ENCODE measurements around the gene MAP2K6. TPM values are rescaled to one million over a fixed set of nuclear protein-coding genes. Genes with fewer than 3 reads are reported as not detected.

MAP2K6 gene
- total and polyA plus RNA-seq, 10 donors: 3.4 to 36.3 (median 10.2) TPM

GRCh38 chr17:69402052-69402451 is 12.4 kb upstream of the MAP2K6 start:
- H3K4me3 ChIP-seq: no peak overlapping the region
- peaks cover 0 to 7% (median 0%) of the 10 kb centered on the region in 8 donors for H3K9me3 ChIP-seq
- no peak for TF ChIP-seq CTCF (IDR thresholded peaks at IDR 0.05 in 8 of 11, conservative IDR thresholded peaks at IDR 0.05 in 3 of 11)
- 83 to 94% (median 93%) methylated on average over 7 of the region's 7 CpGs for WGBS, 5 donors
- H3K27ac ChIP-seq: no peak overlapping the region
- no peaks in the 10 kb centered on the region for H3K36me3 ChIP-seq
- H3K27me3 ChIP-seq (replicated peaks in 1 of 7): peaks cover 0 to 11% (median 0%) of the 10 kb centered on the region in 7 donors
- intact Hi-C loops (cut with DNase I; ENCODE audit: low total_unique reads): loop anchor here (10.0 kb wide), 1 partner anchor 67 kb away; no protein-coding TSS in a partner anchor
- no peak for DNase-seq
- H3K4me1 ChIP-seq: no peaks in the 10 kb centered on the region

DNA sequence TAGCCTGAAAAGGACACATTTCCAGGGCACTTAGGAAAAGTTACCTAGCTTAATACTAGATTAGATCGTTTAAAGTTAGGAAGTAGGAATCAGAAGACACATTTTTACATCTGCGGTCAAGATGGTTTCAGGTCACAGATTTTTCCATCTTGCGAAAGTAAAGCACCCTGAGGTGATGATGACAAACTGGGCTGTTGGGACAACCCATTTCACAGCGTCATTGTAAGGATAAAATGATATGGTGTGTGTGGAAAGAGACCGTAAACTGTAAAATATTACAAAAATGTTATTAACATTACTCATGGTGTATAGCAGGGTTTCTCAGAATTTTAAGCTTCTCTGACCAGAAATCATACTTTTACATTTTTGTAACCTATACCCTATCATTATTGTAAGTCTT is 10.1 kb upstream of the MAP2K6 start:
- 86 to 94% (median 88%) methylated on average over 5 of the region's 5 CpGs for WGBS, 5 donors
- intact Hi-C loops (cut with DNase I; ENCODE audit: low total_unique reads): loop anchor here (10.0 kb wide), 1 partner anchor 70 kb away; no protein-coding TSS in a partner anchor

DNA sequence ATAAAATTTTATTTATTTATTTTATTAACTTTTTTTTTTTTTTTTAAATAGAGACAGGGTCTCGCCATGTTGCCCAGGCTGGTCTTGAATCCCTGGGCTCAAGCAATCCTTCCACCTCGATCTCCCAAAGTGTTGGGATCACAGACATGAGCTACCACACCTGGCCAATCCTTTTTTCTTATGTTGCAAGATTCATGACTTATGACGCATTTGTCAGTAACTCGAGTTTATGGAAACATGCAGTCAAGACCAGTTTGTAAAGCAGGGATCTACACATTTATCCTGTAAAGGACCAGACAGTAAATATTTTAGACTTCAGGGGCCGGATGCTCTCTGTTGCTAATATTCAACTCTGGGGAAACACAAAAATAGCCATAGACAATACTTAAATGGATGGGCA is 9.4 kb upstream of the MAP2K6 start:
- H3K4me1 ChIP-seq: no peaks in the 10 kb centered on the region
- H3K9me3 ChIP-seq: peaks cover 0 to 7% (median 0%) of the 10 kb centered on the region in 8 donors
- intact Hi-C loops (cut with DNase I; ENCODE audit: low total_unique reads): loop anchor here (10.0 kb wide), 1 partner anchor 70 kb away; no protein-coding TSS in a partner anchor
- H3K4me3 ChIP-seq: no peak overlapping the region
- H3K27ac ChIP-seq: no peak overlapping the region
- DNase-seq: no peak
- 91 to 93% (median 91%) methylated on average over 5 of the region's 5 CpGs for WGBS, 5 donors
- no peaks in the 10 kb centered on the region for H3K36me3 ChIP-seq
- H3K27me3 ChIP-seq (replicated peaks in 1 of 7): peaks cover 0 to 11% (median 0%) of the 10 kb centered on the region in 7 donors
- TF ChIP-seq CTCF (IDR thresholded peaks at IDR 0.05 in 8 of 11, conservative IDR thresholded peaks at IDR 0.05 in 3 of 11): no peak

More for the DNA sequence above, 10.1 kb upstream of the MAP2K6 start:
- H3K9me3 ChIP-seq: peaks cover 0 to 7% (median 0%) of the 10 kb centered on the region in 8 donors
- no peaks in the 10 kb centered on the region for H3K36me3 ChIP-seq
- TF ChIP-seq POLR2AphosphoS5 (IDR thresholded peaks at IDR 0.05) (no peak), CTCF (IDR thresholded peaks at IDR 0.05 in 8 of 11, conservative IDR thresholded peaks at IDR 0.05 in 3 of 11) (no peak), POLR2A (IDR thresholded peaks at IDR 0.05) (no peak)
- no peaks in the 10 kb centered on the region for H3K4me1 ChIP-seq
- no peak overlapping the region for H3K4me3 ChIP-seq
- H3K27ac ChIP-seq: no peak overlapping the region
- peaks cover 0 to 11% (median 0%) of the 10 kb centered on the region in 7 donors for H3K27me3 ChIP-seq (replicated peaks in 1 of 7)
- DNase-seq: no peak

DNA sequence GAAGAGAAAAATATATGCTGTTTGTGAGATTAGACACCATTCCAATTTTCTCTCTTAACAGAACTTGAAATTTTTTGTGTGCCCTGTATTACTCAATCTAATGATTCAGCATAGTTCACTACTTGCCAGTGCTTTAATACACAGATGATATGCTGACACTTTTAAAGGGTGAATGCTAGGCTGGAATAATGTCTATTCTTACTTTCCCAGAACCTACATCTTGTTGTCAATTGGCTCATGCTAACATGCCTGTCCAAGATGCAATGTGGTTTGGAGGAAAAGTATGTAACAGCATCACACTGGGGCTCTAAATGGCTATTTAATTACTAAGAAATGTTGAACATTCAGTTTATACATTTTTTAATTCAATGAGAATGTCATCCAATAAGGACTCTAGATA is 7.6 kb upstream of the MAP2K6 start:
- no peak for DNase-seq
- H3K27ac ChIP-seq: no peak overlapping the region
- no peak overlapping the region for H3K4me3 ChIP-seq
- H3K4me1 ChIP-seq: no peaks in the 10 kb centered on the region
- TF ChIP-seq CTCF (IDR thresholded peaks at IDR 0.05 in 8 of 11, conservative IDR thresholded peaks at IDR 0.05 in 3 of 11) (no peak), POLR2AphosphoS5 (IDR thresholded peaks at IDR 0.05) (no peak), POLR2A (IDR thresholded peaks at IDR 0.05) (no peak)
- H3K27me3 ChIP-seq (replicated peaks in 1 of 7): peaks cover 0 to 6% (median 0%) of the 10 kb centered on the region in 7 donors
- no peaks in the 10 kb centered on the region for H3K9me3 ChIP-seq
- intact Hi-C loops (cut with DNase I; ENCODE audit: low total_unique reads): loop anchor here (10.0 kb wide), 1 partner anchor 72 kb away; no protein-coding TSS in a partner anchor
- H3K36me3 ChIP-seq: no peaks in the 10 kb centered on the region

Measured in spleen (tissue), 11 donors.